HL-60/S4 (cell line): ENCODE measurements around the gene LIPT2.

Source experiments
- in situ Hi-C: fragments of 300-500 bp; cut with MboI; formaldehyde crosslinking; loops from 2 replicates; pipeline ENCODE4 v1.14.3; 2022; ENCODE audit warnings: low sequenced_read_pairs

LIPT2 gene

GRCh38 chr11:74466916-74467885, 26.3 kb downstream of the LIPT2 start, which contains the start of gene KCNE3:
TSS of gene KCNE3 (minus strand) at chr11:74467549. CDS start at chr11:74457563, 9,986 bp downstream.
- in situ Hi-C loops, result loop anchor here (25.0 kb wide), 1 partner anchor 505 kb away; the partner anchor contains the start of gene DNAJB13

- in situ Hi-C loops, result loop anchor here (25.0 kb wide), 1 partner anchor 503 kb away; the partner anchor contains the start of gene DNAJB13
These were observed 28.2 kb downstream of the LIPT2 start for GRCh38 chr11:74465291-74465708.

GRCh38 chr11:74464746-74465145, 28.8 kb downstream of the LIPT2 start:
- in situ Hi-C loops, result loop anchor here (25.0 kb wide), 1 partner anchor 502 kb away; the partner anchor contains the start of gene DNAJB13

GRCh38 chr11:74463216-74463615, 30.3 kb downstream of the LIPT2 start:
- in situ Hi-C loops, result loop anchor here (25.0 kb wide), 1 partner anchor 501 kb away; the partner anchor contains the start of gene DNAJB13

GRCh38 chr11:74462631-74463030, 30.9 kb downstream of the LIPT2 start:
- in situ Hi-C loops, result loop anchor here (25.0 kb wide), 1 partner anchor 500 kb away; the partner anchor contains the start of gene DNAJB13

GRCh38 chr11:74462009-74462408, 31.5 kb downstream of the LIPT2 start:
- in situ Hi-C loops, result loop anchor here (25.0 kb wide), 1 partner anchor 500 kb away; the partner anchor contains the start of gene DNAJB13

- in situ Hi-C loops, result loop anchor here (25.0 kb wide), 1 partner anchor 498 kb away; the partner anchor contains the start of gene DNAJB13
These were observed 32.9 kb downstream of the LIPT2 start for GRCh38 chr11:74460481-74461154.

GRCh38 chr11:74460065-74460464, 33.5 kb downstream of the LIPT2 start:
- in situ Hi-C loops, result loop anchor here (25.0 kb wide), 1 partner anchor 498 kb away; the partner anchor contains the start of gene DNAJB13

- in situ Hi-C loops, result loop anchor here (5.0 to 25.0 kb wide), 2 partner anchors 123 to 497 kb away; partner anchors contain the start of gene DNAJB13
These were observed 33.9 kb downstream of the LIPT2 start for GRCh38 chr11:74459584-74459983.

GRCh38 chr11:74457356-74457755, 36.2 kb downstream of the LIPT2 start:
- in situ Hi-C loops, result loop anchor here (5.0 to 25.0 kb wide), 2 partner anchors 125 to 495 kb away; partner anchors contain the start of gene DNAJB13

GRCh38 chr11:74453373-74453975, 40.0 kb downstream of the LIPT2 start:
- in situ Hi-C loops, result loop anchor here (25.0 kb wide), 1 partner anchor 491 kb away; the partner anchor contains the start of gene DNAJB13

- in situ Hi-C loops, result loop anchor here (25.0 kb wide), 1 partner anchor 490 kb away; the partner anchor contains the start of gene DNAJB13
These were observed 41.2 kb downstream of the LIPT2 start for GRCh38 chr11:74452366-74452765.

GRCh38 chr11:74450318-74450717, 43.2 kb downstream of the LIPT2 start:
- in situ Hi-C loops, result loop anchor here (25.0 kb wide), 1 partner anchor 488 kb away; the partner anchor contains the start of gene DNAJB13

GRCh38 chr11:74449369-74449931, 44.1 kb downstream of the LIPT2 start:
- in situ Hi-C loops, result no loop called here

- in situ Hi-C loops, result no loop called here
These were observed 45.8 kb downstream of the LIPT2 start for GRCh38 chr11:74447720-74448119.

GRCh38 chr11:74446532-74446938, 47.0 kb downstream of the LIPT2 start:
- in situ Hi-C loops, result no loop called here

- in situ Hi-C loops, result no loop called here
These were observed 49.2 kb downstream of the LIPT2 start for GRCh38 chr11:74444173-74444826.

- in situ Hi-C loops, result no loop called here
These were observed 50.3 kb downstream of the LIPT2 start for GRCh38 chr11:74443071-74443864.
